H1 (cell line): Measurements from ENCODE around the gene TMEM255B. TPM values are rescaled to one million over a fixed set of nuclear protein-coding genes. Genes with fewer than 3 reads are reported as not detected.

Source experiments
- CTCF ChIA-PET: fragments of 300-600 bp; sonication (Branson Sonifier 250); formaldehyde crosslinking; loops from one replicate; lab custom pipeline; 2021; ENCODE audit not compliant: partially characterized antibody; lab: Charles Lee
- POLR2A ChIA-PET: fragments of 300-600 bp; sonication (Branson Sonifier 250); formaldehyde crosslinking; loops from one replicate; lab custom pipeline; 2021; ENCODE audit warnings: inconsistent platforms; ENCODE audit not compliant: partially characterized antibody; lab: Charles Lee
- DNase-seq, 2 experiments: peaks; one replicate each; pipeline versions ENCODE4 v3.0.0 to v3.0.0-alpha.2; 2010 to 2022; ENCODE audit warnings: low spot score in 2 of 2, low read depth in 1 of 2, mixed read lengths in 1 of 2
- FAIRE-seq: peaks from 2 replicates; lab custom pipeline; 2011; peaks lifted over from hg19 to GRCh38; lab: Jason Lieb, UNC
- H2AFZ ChIP-seq: 2 replicates; pipeline ENCODE4 v1.8.1; 2012; ENCODE audit warnings: low read length, inconsistent platforms
- H2AK5ac ChIP-seq: 2 replicates; pipeline ENCODE4 v1.6.1; 2013; ENCODE audit warnings: low read depth, low read length
- H2BK120ac ChIP-seq: replicated peaks from 2 replicates; pipeline ENCODE3; 2013; ENCODE audit warnings: low read depth, low read length, inconsistent platforms
- H2BK12ac ChIP-seq: 2 replicates; pipeline ENCODE4 v1.6.1; 2013; ENCODE audit warnings: low read depth, low read length
- H2BK15ac ChIP-seq: 2 replicates; pipeline ENCODE4 v1.6.1; 2013; ENCODE audit warnings: low read length
- H2BK20ac ChIP-seq: 2 replicates; pipeline ENCODE4 v1.6.1; 2013; ENCODE audit warnings: low read length
- H2BK5ac ChIP-seq: 2 replicates; pipeline ENCODE4 v1.6.1; 2013; ENCODE audit warnings: low read depth, low read length
- H3K14ac ChIP-seq: 2 replicates; pipeline ENCODE4 v1.6.1; 2013; ENCODE audit warnings: inconsistent platforms; ENCODE audit not compliant: insufficient read length
- H3K18ac ChIP-seq: 2 replicates; pipeline ENCODE4 v1.6.1; 2013; ENCODE audit warnings: low read length; ENCODE audit errors: extremely low read depth
- H3K23ac ChIP-seq: 2 replicates; pipeline ENCODE4 v1.6.1; 2013; ENCODE audit warnings: inconsistent platforms; ENCODE audit not compliant: insufficient read length
- H3K23me2 ChIP-seq: 2 replicates; pipeline ENCODE4 v1.6.1; 2013; ENCODE audit warnings: low read depth, low read length
- H3K27ac ChIP-seq: 2 replicates; pipeline ENCODE4 v1.6.1; 2011; ENCODE audit warnings: low read depth, low read length, inconsistent platforms
- H3K27me3 ChIP-seq, 4 experiments: replicated peaks in 1 of 4; 1 replicate in 1 of 4; 2 replicates in 3 of 4; pipeline versions ENCODE4 v1.6.1 to v1.8.1; 2011 to 2013; ENCODE audit warnings: low read length in 3 of 4, mild to moderate bottlenecking in 3 of 4, inconsistent platforms in 2 of 4, mixed read lengths in 2 of 4, moderate library complexity in 1 of 4; ENCODE audit not compliant: control insufficient read depth in 3 of 4, insufficient read depth in 3 of 4; ENCODE audit errors: extremely low read depth in 1 of 4
- H3K36me3 ChIP-seq, 4 experiments: 2 replicates each; pipeline versions ENCODE4 v1.6.1 to v1.8.1; 2011 to 2013; ENCODE audit warnings: mild to moderate bottlenecking in 4 of 4, low read length in 3 of 4, moderate library complexity in 2 of 4, control low read depth in 1 of 4, inconsistent platforms in 1 of 4; ENCODE audit not compliant: insufficient read depth in 4 of 4, control insufficient read depth in 2 of 4
- H3K4ac ChIP-seq: replicated peaks from 2 replicates; pipeline ENCODE3; 2013; ENCODE audit warnings: low read length, low read depth, mixed read lengths, inconsistent platforms; ENCODE audit not compliant: insufficient read length
- H3K4me1 ChIP-seq, 4 experiments: replicated peaks in 1 of 4; 1 replicate in 1 of 4; 2 replicates in 3 of 4; pipeline versions ENCODE4 v1.6.1 to v1.8.1; 2011 to 2013; ENCODE audit warnings: low read length in 3 of 4, inconsistent platforms in 2 of 4, mixed read lengths in 1 of 4; ENCODE audit not compliant: insufficient read depth in 4 of 4, control insufficient read depth in 3 of 4
- H3K4me2 ChIP-seq, 2 experiments: 2 replicates each; pipeline versions ENCODE4 v1.6.1 to v1.8.1; 2011 to 2013; ENCODE audit warnings: low read depth in 2 of 2, low read length in 2 of 2, control low read depth in 1 of 2, inconsistent platforms in 1 of 2, mild to moderate bottlenecking in 1 of 2; ENCODE audit not compliant: insufficient read depth in 1 of 2
- H3K4me3 ChIP-seq, 4 experiments: fragments of 200-600, 300-600 bp in 1 of 4; sonication (generic), shearing (Covaris generic), sonication (Bioruptor Twin) in 1 of 4; 2 replicates each; pipeline versions ENCODE4 v1.5.1 to v1.8.1; 2011 to 2016; ENCODE audit warnings: low read length in 4 of 4, low read depth in 3 of 4, control low read depth in 2 of 4, inconsistent platforms in 2 of 4, mild to moderate bottlenecking in 2 of 4, mixed read lengths in 1 of 4, moderate library complexity in 1 of 4; ENCODE audit not compliant: insufficient read depth in 2 of 4; ENCODE audit errors: extremely low read depth in 1 of 4
- H3K56ac ChIP-seq: replicated peaks from 2 replicates; pipeline ENCODE3; 2013; ENCODE audit warnings: low read depth, mild to moderate bottlenecking, mixed read lengths, low read length, inconsistent platforms; ENCODE audit not compliant: insufficient read length
- H3K79me1 ChIP-seq: 2 replicates; pipeline ENCODE4 v1.6.1; 2013; ENCODE audit warnings: low read depth, low read length, control low read depth
- H3K79me2 ChIP-seq, 2 experiments: 2 replicates each; pipeline versions ENCODE4 v1.6.1 to v1.8.1; 2012 to 2013; ENCODE audit warnings: low read length in 2 of 2, mild to moderate bottlenecking in 2 of 2, inconsistent platforms in 1 of 2; ENCODE audit not compliant: insufficient read depth in 2 of 2, control insufficient read depth in 1 of 2
- H3K9ac ChIP-seq, 4 experiments: replicated peaks in 1 of 4; 1 replicate in 1 of 4; 2 replicates in 3 of 4; pipeline versions ENCODE4 v1.6.1 to v1.8.1; 2011 to 2013; ENCODE audit warnings: low read depth in 3 of 4, low read length in 3 of 4, control low read depth in 2 of 4, mild to moderate bottlenecking in 2 of 4, moderate library complexity in 2 of 4, inconsistent platforms in 1 of 4; ENCODE audit errors: extremely low read depth in 1 of 4
- H3K9me3 ChIP-seq, 2 experiments: 2 replicates each; pipeline versions ENCODE4 v1.6.1 to v1.8.1; 2012 to 2013; ENCODE audit warnings: mild to moderate bottlenecking in 2 of 2, moderate library complexity in 2 of 2, control low read depth in 1 of 2, inconsistent platforms in 1 of 2, low read depth in 1 of 2, low read length in 1 of 2, mixed read lengths in 1 of 2; ENCODE audit not compliant: insufficient read depth in 2 of 2
- H4K20me1 ChIP-seq, 2 experiments: replicated peaks in 1 of 2; 2 replicates each; pipeline versions ENCODE3 to v1.8.1; 2011 to 2013; ENCODE audit warnings: inconsistent platforms in 2 of 2, low read length in 2 of 2, mild to moderate bottlenecking in 1 of 2; ENCODE audit not compliant: insufficient read depth in 2 of 2, control insufficient read depth in 1 of 2
- H4K5ac ChIP-seq: 2 replicates; pipeline ENCODE4 v1.6.1; 2013; ENCODE audit warnings: low read length, low read depth, mixed read lengths, inconsistent platforms; ENCODE audit not compliant: insufficient read length
- H4K8ac ChIP-seq: 2 replicates; pipeline ENCODE4 v1.8.0; 2013; ENCODE audit warnings: mild to moderate bottlenecking, moderate library complexity, low read length, inconsistent platforms; ENCODE audit not compliant: insufficient read depth; ENCODE audit errors: extremely low read depth
- H4K91ac ChIP-seq: replicated peaks from 2 replicates; pipeline ENCODE3; 2013; ENCODE audit warnings: low read length, mixed read lengths, inconsistent platforms; ENCODE audit not compliant: insufficient read length
- ASH2L ChIP-seq: fragments of 200-600, 300-600 bp; sonication (generic); IDR thresholded peaks from one replicate; pipeline ENCODE4 v1.7.1; 2017; ENCODE audit warnings: low read length
- GABPA ChIP-seq: IDR thresholded peaks from 2 replicates; pipeline ENCODE4 v1.6.1; 2011; ENCODE audit warnings: mild to moderate bottlenecking, low read length, moderate library complexity, borderline replicate concordance; ENCODE audit not compliant: insufficient read depth
- WGBS, 2 experiments: shearing (Covaris generic) in 1 of 2; methylation state at CpG; one replicate each; pipeline versions ENCODE4 v1.1.6 to v1.1.7; 2013 to 2015; ENCODE audit warnings: low lambda C conversion rate in 2 of 2, mixed read lengths in 2 of 2, inconsistent platforms in 1 of 2, low coverage in 1 of 2, missing lambda C conversion rate in 1 of 2; ENCODE audit not compliant: insufficient replicate concordance in 2 of 2, insufficient coverage in 1 of 2, insufficient read length in 1 of 2; ENCODE audit errors: extremely low coverage in 1 of 2, missing lambda C conversion rate in 1 of 2; 5-methylcytosine and 5-hydroxymethylcytosine counted together
- polyA plus RNA-seq, 7 experiments: library from polyadenylated mRNA; depleted of rRNA in 3 of 7; stranded (reverse) in 5 of 7; unstranded in 2 of 7; fragments of >200 nt in 5 of 7; fragments of 200-250 nt in 2 of 7; gene quantifications; 1 replicate in 5 of 7; 2 replicates in 1 of 7; 4 replicates in 1 of 7; pipeline versions ENCODE4 v1.2.1 to v1.2.3, GENCODE V29; 2011 to 2013; ENCODE audit warnings: missing spikeins in 2 of 7, mixed read lengths in 2 of 7
- total RNA-seq: library from RNA; stranded (reverse); fragmentation: NEBNext Ultra II Directional; extraction: Animal tissue kit (Norgen Biotek cat#: 25700); gene quantifications from 2 replicates; pipeline ENCODE4 v1.2.1, GENCODE V29; 2021

The TMEM255B gene
- total and polyA plus RNA-seq, 2 of the 8 experiments (the other 6 are each of a cell fraction or from before 2014, with no cell fraction given): 3.4 to 4.4 TPM

- peak overlapping the region; percentile 74 for H2AFZ ChIP-seq
- H3K36me3 ChIP-seq: no peaks in the 10 kb centered on the region
- ChIA-PET CTCF (interaction anchor here (0.6 kb wide), 1 partner anchor 463 kb away, joined by 3 read pairs; no protein-coding TSS in a partner anchor), POLR2A (no interaction called here)
- H4K91ac ChIP-seq: no peak overlapping the region
- H2BK20ac ChIP-seq: no peak overlapping the region
- H2BK5ac ChIP-seq: no peak overlapping the region
- no peak overlapping the region for H2BK120ac ChIP-seq
- no peak overlapping the region for H3K27ac ChIP-seq
- FAIRE-seq (no peak), DNase-seq (no peak)
- peaks cover 16% of the 10 kb centered on the region; the same call in 1 of the 2 replicates for H3K23me2 ChIP-seq
- H3K4me1 ChIP-seq: peaks cover 4 to 7% (median 6%) of the 10 kb centered on the region in 4 experiments; a peak in 5 of 7 replicates
- peak overlapping the region; percentile 96 to 98 for H3K4me2 ChIP-seq
- H3K9me3 ChIP-seq: no peaks in the 10 kb centered on the region
- no peak overlapping the region for H2BK15ac ChIP-seq
- no peak overlapping the region for H4K5ac ChIP-seq
- H3K27me3 ChIP-seq: peaks cover 2 to 32% (median 25%) of the 10 kb centered on the region in 4 experiments
- no peaks in the 10 kb centered on the region; the same call in 1 of the 2 replicates for H3K79me1 ChIP-seq
- no peak overlapping the region for H3K4ac ChIP-seq
- no peak overlapping the region; the same call in 1 of the 2 replicates for H2BK12ac ChIP-seq
- no peak overlapping the region for H4K8ac ChIP-seq
- H2AK5ac ChIP-seq: no peak overlapping the region
- peaks cover 0 to 8% of the 10 kb centered on the region in 2 experiments for H4K20me1 ChIP-seq
- H3K9ac ChIP-seq: peak overlapping the region in 1 of 4 experiments; percentile 29; a peak in 2 of 7 replicates
- H3K18ac ChIP-seq: peak overlapping the region; percentile 71
- 6% methylated on average over 25 of the region's 26 CpGs; no CpG with 5 or more reads in 1 of the 2 experiments for WGBS, 2 experiments
- peak overlapping the region; percentile 66 to 74 (median 69) for H3K4me3 ChIP-seq
- peaks cover 0 to 4% of the 10 kb centered on the region in 2 experiments; a peak in 1 of 4 replicates for H3K79me2 ChIP-seq
- H3K14ac ChIP-seq: no peak overlapping the region
- no peak overlapping the region for H3K56ac ChIP-seq
- no peak overlapping the region for H3K23ac ChIP-seq
- TF ChIP-seq ASH2L: no peak
- TF ChIP-seq GABPA: 0 out of 2 replicates have a peak, but pooled peaks have one; percentile 8
These were observed 605 bp downstream of the TMEM255B start for GRCh38 chr13:113759525-113760137.
